DOHH2 (cell line): ENCODE measurements around the gene VPS29.
A peak's percentile ranks its signal among the peaks of the same experiment; 100 is the strongest.

ENCODE experiments used
- H3F3A ChIP-seq: fragments of 200-600 bp; sonication (generic), shearing (Covaris generic); 2 replicates; pipeline ENCODE4 v1.6.0; 2016; ENCODE audit warnings: antibody characterized with exemption, mild to moderate bottlenecking; ENCODE audit not compliant: control insufficient read depth, insufficient read depth
- H3K27ac ChIP-seq: fragments of 200-600 bp; sonication (generic); 2 replicates; pipeline ENCODE4 v1.5.1; 2014; ENCODE audit warnings: low read depth, mild to moderate bottlenecking, low read length, moderate library complexity
- H3K27me3 ChIP-seq: fragments of 200-600 bp; sonication (generic); 2 replicates; pipeline ENCODE4 v1.6.1; 2014; ENCODE audit warnings: mild to moderate bottlenecking, low read length, mixed read lengths; ENCODE audit not compliant: control insufficient read depth
- H3K36me3 ChIP-seq: fragments of 200-600 bp; sonication (generic); 2 replicates; pipeline ENCODE4 v1.6.1; 2014; ENCODE audit warnings: mild to moderate bottlenecking, low read length, moderate library complexity, mixed read lengths; ENCODE audit not compliant: control insufficient read depth
- H3K4me1 ChIP-seq: fragments of 200-600 bp; sonication (generic); 2 replicates; pipeline ENCODE4 v1.6.1; 2014; ENCODE audit warnings: mild to moderate bottlenecking, low read length, mixed read lengths; ENCODE audit not compliant: control insufficient read depth
- H3K4me2 ChIP-seq: fragments of 200-600 bp; sonication (generic); 2 replicates; pipeline ENCODE4 v1.6.0; 2014; ENCODE audit warnings: mild to moderate bottlenecking, low read length, moderate library complexity
- H3K4me3 ChIP-seq: fragments of 200-600 bp; sonication (generic); 2 replicates; pipeline ENCODE4 v1.5.1; 2014; ENCODE audit warnings: mild to moderate bottlenecking, low read length, mixed read lengths
- H3K79me2 ChIP-seq: fragments of 200-600 bp; sonication (generic); 2 replicates; pipeline ENCODE4 v1.6.1; 2014; ENCODE audit warnings: mild to moderate bottlenecking, low read length, mixed read lengths; ENCODE audit not compliant: control insufficient read depth
- H3K9me2 ChIP-seq: fragments of 200-600 bp; sonication (generic); replicated peaks from 2 replicates; pipeline ENCODE4 v1.6.1; 2014; ENCODE audit warnings: mild to moderate bottlenecking, low read length, mixed read lengths; ENCODE audit not compliant: control insufficient read depth
- H3K9me3 ChIP-seq: fragments of 200-600 bp; sonication (generic); 2 replicates; pipeline ENCODE4 v1.6.1; 2014; ENCODE audit warnings: antibody characterized with exemption, low read length, mixed read lengths; ENCODE audit not compliant: control insufficient read depth, insufficient read depth
- H4K20me1 ChIP-seq: fragments of 200-600 bp; sonication (generic); 2 replicates; pipeline ENCODE4 v1.6.0; 2014; ENCODE audit warnings: low read depth, mild to moderate bottlenecking, antibody characterized with exemption, low read length, moderate library complexity; ENCODE audit not compliant: control insufficient read depth, insufficient read depth
- EZH2phosphoT487 ChIP-seq: fragments of 200-600 bp; sonication (generic); IDR thresholded peaks from 2 replicates; pipeline ENCODE4 v1.6.1; 2017; ENCODE audit warnings: borderline replicate concordance, mild to moderate bottlenecking, antibody characterized with exemption, low read length, moderate library complexity, mixed read lengths
- TF ChIP-seq, protein P1 (sequence below): fragments of 200-600 bp; sonication (generic); IDR thresholded peaks from one replicate; pipeline ENCODE4 v1.5.1; 2014; ENCODE audit warnings: antibody characterized with exemption, mild to moderate bottlenecking, low read depth, low read length; ENCODE audit not compliant: poor library complexity, severe bottlenecking

VPS29 gene

DNA sequence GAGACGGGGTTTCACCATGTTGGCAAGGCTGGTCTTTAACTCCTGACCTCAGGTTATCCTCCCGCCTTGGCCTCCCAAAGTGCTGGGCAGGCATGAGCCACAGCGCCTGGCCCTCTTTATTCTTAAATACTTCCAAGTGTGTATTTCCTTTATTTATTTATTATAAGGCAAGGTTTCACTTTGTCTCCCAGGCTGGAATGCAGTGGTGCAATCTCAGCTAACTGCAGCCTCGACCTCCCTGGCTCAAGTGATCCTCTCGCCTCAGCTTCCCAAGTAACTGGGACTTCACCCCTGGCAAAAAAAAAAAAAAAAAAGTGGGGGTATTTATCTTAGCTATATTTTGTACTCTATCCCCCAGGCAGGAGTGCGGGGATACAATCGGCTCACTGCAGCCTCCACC, 26.5 kb downstream of the VPS29 start:
- Histone ChIP-seq H3K9me2 (no peaks in the 10 kb centered on the region), H3K4me1 (peaks cover 12% of the 10 kb centered on the region), H4K20me1 (no peaks in the 10 kb centered on the region), H3K4me2 (no peak overlapping the region), H3K27me3 (no peaks in the 10 kb centered on the region), H3F3A (0 out of 2 replicates have a peak, but pooled peaks cover 2% of the 10 kb centered on the region), H3K36me3 (peaks cover 47% of the 10 kb centered on the region), H3K9me3 (no peaks in the 10 kb centered on the region), H3K27ac (no peak overlapping the region), H3K79me2 (peaks cover 44% of the 10 kb centered on the region), H3K4me3 (no peak overlapping the region)
- no peak for TF ChIP-seq EZH2phosphoT487
- TF ChIP-seq, protein P1, sequence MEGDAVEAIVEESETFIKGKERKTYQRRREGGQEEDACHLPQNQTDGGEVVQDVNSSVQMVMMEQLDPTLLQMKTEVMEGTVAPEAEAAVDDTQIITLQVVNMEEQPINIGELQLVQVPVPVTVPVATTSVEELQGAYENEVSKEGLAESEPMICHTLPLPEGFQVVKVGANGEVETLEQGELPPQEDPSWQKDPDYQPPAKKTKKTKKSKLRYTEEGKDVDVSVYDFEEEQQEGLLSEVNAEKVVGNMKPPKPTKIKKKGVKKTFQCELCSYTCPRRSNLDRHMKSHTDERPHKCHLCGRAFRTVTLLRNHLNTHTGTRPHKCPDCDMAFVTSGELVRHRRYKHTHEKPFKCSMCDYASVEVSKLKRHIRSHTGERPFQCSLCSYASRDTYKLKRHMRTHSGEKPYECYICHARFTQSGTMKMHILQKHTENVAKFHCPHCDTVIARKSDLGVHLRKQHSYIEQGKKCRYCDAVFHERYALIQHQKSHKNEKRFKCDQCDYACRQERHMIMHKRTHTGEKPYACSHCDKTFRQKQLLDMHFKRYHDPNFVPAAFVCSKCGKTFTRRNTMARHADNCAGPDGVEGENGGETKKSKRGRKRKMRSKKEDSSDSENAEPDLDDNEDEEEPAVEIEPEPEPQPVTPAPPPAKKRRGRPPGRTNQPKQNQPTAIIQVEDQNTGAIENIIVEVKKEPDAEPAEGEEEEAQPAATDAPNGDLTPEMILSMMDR: no peak

DNA sequence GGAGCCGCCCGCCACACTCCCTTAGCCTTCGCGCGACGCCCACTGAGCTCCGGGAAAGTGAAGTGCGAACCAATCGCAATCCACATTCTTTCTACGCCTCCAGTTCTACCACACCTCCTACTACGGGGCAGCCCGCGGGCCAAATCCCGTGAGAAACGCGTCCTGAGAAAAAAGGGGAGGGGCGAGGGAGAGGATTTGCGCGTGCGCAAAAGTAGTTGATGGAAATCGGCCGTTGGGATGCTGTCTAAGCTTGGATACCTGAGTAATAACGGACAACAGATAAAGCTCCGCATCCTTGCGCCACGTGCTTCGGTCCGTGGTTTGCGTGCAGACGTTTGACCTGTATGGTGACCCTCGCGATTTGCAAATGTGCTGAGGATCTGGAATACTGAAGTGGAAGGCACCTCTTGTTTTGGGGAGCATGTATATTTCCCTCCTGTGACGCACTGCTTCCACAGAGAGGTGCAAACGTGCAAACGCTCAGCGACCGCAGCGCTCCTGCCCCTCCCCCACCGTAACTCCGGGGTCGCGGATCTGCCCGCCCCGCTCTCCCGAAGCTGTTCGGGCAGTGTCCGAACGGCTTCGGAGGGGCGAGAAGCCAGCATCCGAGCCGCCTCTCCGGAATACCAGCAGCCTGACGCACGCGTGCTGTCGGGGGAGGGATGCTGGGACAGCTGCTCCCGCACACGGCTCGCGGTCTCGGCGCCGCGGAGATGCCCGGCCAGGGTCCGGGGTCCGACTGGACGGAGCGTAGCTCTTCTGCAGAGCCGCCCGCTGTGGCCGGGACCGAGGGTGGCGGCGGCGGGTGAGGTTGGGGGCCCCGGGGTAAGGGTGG, 33.5 kb downstream of the VPS29 start, which contains the start of the genes FAM216A and GPN3:
TSS of gene FAM216A (plus strand) at position 632 of the 835 bp plus-strand sequence. CDS start at position 663, 31 bp downstream.
TSS of gene GPN3 (minus strand) at position 44 of the 835 bp plus-strand sequence. CDS start 54 bp downstream, outside the sequence.
- peak within 1 kb of the TSS; percentile 78 for H3K4me3 ChIP-seq
- no peaks in the 10 kb centered on the region for H3K27me3 ChIP-seq
- no peaks in the 10 kb centered on the region for H4K20me1 ChIP-seq
- H3K36me3 ChIP-seq: peaks cover 49% of the 10 kb centered on the region
- H3K4me1 ChIP-seq: peaks cover 32% of the 10 kb centered on the region
- H3K79me2 ChIP-seq: peaks cover 79% of the 10 kb centered on the region
- H3K9me2 ChIP-seq: no peaks in the 10 kb centered on the region
- TF ChIP-seq, protein P1: no peak
- H3K27ac ChIP-seq: peak within 1 kb of the TSS; percentile 89
- H3F3A ChIP-seq: no peaks in the 10 kb centered on the region
- H3K9me3 ChIP-seq: no peaks in the 10 kb centered on the region
- H3K4me2 ChIP-seq: peak within 1 kb of the TSS; percentile 88

DNA sequence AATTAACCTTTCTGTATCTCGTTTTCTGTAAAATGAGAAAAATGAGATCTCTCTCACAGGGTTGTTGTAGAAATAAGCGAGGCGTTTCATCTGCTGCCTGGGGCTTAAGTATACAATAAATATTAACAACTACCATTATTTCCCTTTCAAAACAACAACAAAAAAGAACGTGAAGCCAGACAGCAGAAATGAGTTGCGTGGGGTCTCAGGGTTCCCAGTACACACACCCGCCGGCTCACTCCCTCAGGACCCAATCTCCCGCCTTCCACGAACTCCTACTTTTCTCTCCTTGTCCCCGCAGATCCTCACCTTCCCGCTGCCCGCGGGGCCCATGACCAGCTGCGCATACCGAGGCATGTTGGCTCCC, 34.1 kb downstream of the VPS29 start:
- Histone ChIP-seq H3K27me3 (no peaks in the 10 kb centered on the region), H3K9me2 (no peaks in the 10 kb centered on the region), H4K20me1 (no peaks in the 10 kb centered on the region), H3K27ac (peak overlapping the region; percentile 89), H3K4me1 (peaks cover 27% of the 10 kb centered on the region), H3K36me3 (peaks cover 49% of the 10 kb centered on the region), H3F3A (no peaks in the 10 kb centered on the region), H3K79me2 (peaks cover 78% of the 10 kb centered on the region), H3K4me3 (peak overlapping the region; percentile 78), H3K4me2 (peak overlapping the region; percentile 88), H3K9me3 (no peaks in the 10 kb centered on the region)
- no peak for TF ChIP-seq EZH2phosphoT487
- TF ChIP-seq, protein P1: no peak
